Testis (tissue), 3 donors: ENCODE results near the gene RNF157. TPM values are rescaled to one million over a fixed set of nuclear protein-coding genes. Genes with fewer than 3 reads are reported as not detected.
A peak's percentile ranks its signal among the peaks of the same experiment; 100 is the strongest.

Experiments
- DNase-seq: peaks from one replicate; pipeline ENCODE4 v3.0.0-alpha.2; 2019
- H3K27ac ChIP-seq, 2 donors: fragments of 200-600 bp; sonication (generic); one replicate each; pipeline ENCODE4 v1.5.1; 2019
- H3K27me3 ChIP-seq: fragments of 200-600 bp; sonication (generic); one replicate; pipeline ENCODE4 v1.5.1; 2019
- H3K36me3 ChIP-seq: fragments of 200-600 bp; sonication (generic); one replicate; pipeline ENCODE4 v1.5.1; 2017; ENCODE audit warnings: low read depth; ENCODE audit errors: missing control alignments
- H3K4me1 ChIP-seq: fragments of 200-600 bp; sonication (generic); one replicate; pipeline ENCODE4 v1.5.1; 2019
- H3K4me3 ChIP-seq, 2 donors: fragments of 200-600 bp; sonication (generic); one replicate each; pipeline ENCODE4 v1.5.1; 2017 to 2019
- H3K9me3 ChIP-seq: fragments of 200-600 bp; sonication (generic); one replicate; pipeline ENCODE4 v1.5.1; 2017
- POLR2A ChIP-seq: fragments of 450-650 bp; IDR thresholded peaks from one replicate; pipeline ENCODE4 v1.6.1; 2017; ENCODE audit warnings: antibody characterized with exemption, mild to moderate bottlenecking, moderate library complexity
- WGBS, 2 donors: methylation state at CpG; one replicate each; pipeline ENCODE4 v1.1.5; 2018; 5-methylcytosine and 5-hydroxymethylcytosine counted together
- intact Hi-C: fragments of 100-400 bp; cut with DNase I; formaldehyde crosslinking; loops from one replicate; pipeline ENCODE4 v1.15.1; 2023; ENCODE audit warnings: low total_unique reads
- polyA plus RNA-seq: library from polyadenylated mRNA; stranded (reverse); fragments of 350-450 nt; fragmentation: Illumina TruSeq; extraction: RNeasy Lipid Tissue Mini Kit (QIAGEN cat#74804); gene quantifications from one replicate; pipeline ENCODE4 v1.2.3, GENCODE V29; 2014; ENCODE audit warnings: low read depth, low replicate concordance; ENCODE audit not compliant: insufficient read depth
- total RNA-seq, 2 donors: library from RNA; depleted of rRNA; stranded (reverse); fragments of >200 nt; gene quantifications; one replicate each; pipeline ENCODE4 v1.2.3, GENCODE V29; 2016
- TF ChIP-seq, protein P1 (sequence below), 3 experiments: fragments of 450-650 bp in 2 of 3; fragments of 200-600 bp in 1 of 3; sonication (generic) in 1 of 3; IDR thresholded peaks; one replicate each; pipeline ENCODE4 v1.5.1; 2016 to 2019; ENCODE audit warnings: antibody characterized with exemption in 3 of 3, mild to moderate bottlenecking in 2 of 3, moderate library complexity in 1 of 3

RNF157 gene
- total and polyA plus RNA-seq, 3 donors from 2014 or later = 98.8 to 108 (median 101) TPM

DNA sequence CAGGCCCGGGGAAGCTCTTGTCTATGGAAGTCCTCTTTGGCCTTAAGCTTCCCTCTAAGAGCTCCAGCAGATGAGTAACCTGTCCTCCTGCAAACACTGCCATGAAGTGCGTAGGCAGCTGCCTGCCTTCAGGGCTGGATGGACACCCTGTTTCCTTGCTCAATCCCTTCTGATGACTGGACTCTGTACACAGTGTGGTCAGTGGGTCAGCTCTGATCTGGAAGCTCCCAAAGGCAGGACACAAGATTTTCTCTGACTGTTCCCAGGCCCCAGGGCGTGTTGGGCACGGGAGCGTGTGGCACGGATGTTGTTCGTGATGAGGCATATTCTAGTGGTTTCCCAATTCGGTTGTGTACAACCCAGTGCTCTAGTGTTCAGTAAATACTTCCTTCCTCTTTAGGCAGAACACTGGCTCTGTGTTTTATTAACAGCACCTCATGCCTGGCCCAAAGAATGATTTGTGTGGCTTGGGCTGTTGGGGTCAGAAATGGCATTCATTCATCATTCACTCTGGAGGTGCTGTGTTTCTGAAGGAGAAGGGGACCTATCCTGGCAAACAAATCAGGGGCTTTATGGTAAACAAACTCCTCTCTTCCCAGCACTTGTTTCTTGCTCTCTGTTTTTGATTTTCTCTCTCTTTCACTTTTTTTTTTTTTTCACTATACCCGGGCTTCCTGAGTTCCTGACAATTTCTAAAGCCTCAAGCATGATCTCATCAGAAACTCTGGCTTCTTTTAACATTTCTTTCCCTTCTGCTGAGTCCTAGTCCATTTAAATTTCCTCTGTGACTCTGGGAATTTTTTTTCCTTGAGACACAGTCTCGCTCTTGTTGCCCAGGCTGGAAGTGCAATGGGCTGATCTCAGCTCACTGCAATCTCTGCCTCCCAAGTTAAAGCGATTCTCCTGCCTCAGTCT lies 12.0 kb upstream of the RNF157 start:
- H3K9me3 ChIP-seq = no peaks in the 10 kb centered on the region
- no peak overlapping the region for H3K4me3 ChIP-seq
- H3K27ac ChIP-seq = no peak overlapping the region
- no peaks in the 10 kb centered on the region for H3K4me1 ChIP-seq
- DNase-seq = peak; percentile 27
- no peaks in the 10 kb centered on the region for H3K27me3 ChIP-seq
- intact Hi-C loops = no loop called here
- TF ChIP-seq, protein P1, sequence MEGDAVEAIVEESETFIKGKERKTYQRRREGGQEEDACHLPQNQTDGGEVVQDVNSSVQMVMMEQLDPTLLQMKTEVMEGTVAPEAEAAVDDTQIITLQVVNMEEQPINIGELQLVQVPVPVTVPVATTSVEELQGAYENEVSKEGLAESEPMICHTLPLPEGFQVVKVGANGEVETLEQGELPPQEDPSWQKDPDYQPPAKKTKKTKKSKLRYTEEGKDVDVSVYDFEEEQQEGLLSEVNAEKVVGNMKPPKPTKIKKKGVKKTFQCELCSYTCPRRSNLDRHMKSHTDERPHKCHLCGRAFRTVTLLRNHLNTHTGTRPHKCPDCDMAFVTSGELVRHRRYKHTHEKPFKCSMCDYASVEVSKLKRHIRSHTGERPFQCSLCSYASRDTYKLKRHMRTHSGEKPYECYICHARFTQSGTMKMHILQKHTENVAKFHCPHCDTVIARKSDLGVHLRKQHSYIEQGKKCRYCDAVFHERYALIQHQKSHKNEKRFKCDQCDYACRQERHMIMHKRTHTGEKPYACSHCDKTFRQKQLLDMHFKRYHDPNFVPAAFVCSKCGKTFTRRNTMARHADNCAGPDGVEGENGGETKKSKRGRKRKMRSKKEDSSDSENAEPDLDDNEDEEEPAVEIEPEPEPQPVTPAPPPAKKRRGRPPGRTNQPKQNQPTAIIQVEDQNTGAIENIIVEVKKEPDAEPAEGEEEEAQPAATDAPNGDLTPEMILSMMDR (IDR thresholded peaks at IDR 0.05) = no peak
- TF ChIP-seq POLR2A = no peak
- 80 to 84% methylated on average over 11 of the region's 11 CpGs for whole genome bisulfite sequencing, 2 donors
- no peaks in the 10 kb centered on the region for H3K36me3 ChIP-seq

GRCh38 chr17:76251478-76252039 lies 11.3 kb upstream of the RNF157 start:
- Histone ChIP-seq H3K27me3 (no peaks in the 10 kb centered on the region), H3K27ac (no peak overlapping the region), H3K4me3 (no peak overlapping the region), H3K4me1 (no peaks in the 10 kb centered on the region), H3K9me3 (no peaks in the 10 kb centered on the region), H3K36me3 (no peaks in the 10 kb centered on the region)
- DNase-seq = no peak
- 89 to 93% methylated on average over 8 of the region's 8 CpGs for WGBS, 2 donors
- intact Hi-C loops = no loop called here
- no peak for TF ChIP-seq POLR2A
- TF ChIP-seq, protein P1 (IDR thresholded peaks at IDR 0.05) = no peak

GRCh38 chr17:76250141-76250540 lies 9.8 kb upstream of the RNF157 start:
- no peak for TF ChIP-seq POLR2A
- TF ChIP-seq, protein P1 (IDR thresholded peaks at IDR 0.05) = no peak
- Histone ChIP-seq H3K4me1 (no peaks in the 10 kb centered on the region), H3K4me3 (no peak overlapping the region), H3K27ac (no peak overlapping the region), H3K9me3 (no peaks in the 10 kb centered on the region), H3K27me3 (no peaks in the 10 kb centered on the region), H3K36me3 (no peaks in the 10 kb centered on the region)
- DNase-seq = no peak
- 93 to 94% methylated on average over 6 of the region's 6 CpGs for WGBS, 2 donors
- intact Hi-C loops = no loop called here

GRCh38 chr17:76248013-76248782 lies 7.9 kb upstream of the RNF157 start:
- Histone ChIP-seq H3K9me3 (no peaks in the 10 kb centered on the region), H3K27me3 (no peaks in the 10 kb centered on the region), H3K4me1 (no peaks in the 10 kb centered on the region), H3K27ac (no peak overlapping the region), H3K36me3 (no peaks in the 10 kb centered on the region), H3K4me3 (no peak overlapping the region)
- WGBS, 2 donors = 83 to 90% methylated on average over 11 of the region's 11 CpGs
- no peak for DNase-seq
- TF ChIP-seq, protein P1 (IDR thresholded peaks at IDR 0.05) = no peak
- TF ChIP-seq POLR2A = no peak
- intact Hi-C loops = no loop called here
